ENCODE data around the gene NOP9. TPM values are rescaled to one million over a fixed set of nuclear protein-coding genes. Genes with fewer than 3 reads are reported as not detected.

The NOP9 gene
- total RNA-seq, result 10 to 100 TPM; 30.7 to 30.9 TPM

GRCh38 chr14:24299255-24300191, at the start of gene NOP9, which contains the start of gene DHRS1:
Gene NOP9 (plus strand): TSS chr14:24299850. CDS start chr14:24299955, 105 bp downstream.
Gene DHRS1 (minus strand): TSS chr14:24299780. CDS start chr14:24299106, 674 bp downstream.

GRCh38 chr14:24262821-24263733, 36.6 kb upstream of the NOP9 start, which contains the start of gene TGM1:
Gene TGM1 (minus strand): TSS chr14:24263177. CDS start chr14:24262352, 825 bp downstream.

DNA sequence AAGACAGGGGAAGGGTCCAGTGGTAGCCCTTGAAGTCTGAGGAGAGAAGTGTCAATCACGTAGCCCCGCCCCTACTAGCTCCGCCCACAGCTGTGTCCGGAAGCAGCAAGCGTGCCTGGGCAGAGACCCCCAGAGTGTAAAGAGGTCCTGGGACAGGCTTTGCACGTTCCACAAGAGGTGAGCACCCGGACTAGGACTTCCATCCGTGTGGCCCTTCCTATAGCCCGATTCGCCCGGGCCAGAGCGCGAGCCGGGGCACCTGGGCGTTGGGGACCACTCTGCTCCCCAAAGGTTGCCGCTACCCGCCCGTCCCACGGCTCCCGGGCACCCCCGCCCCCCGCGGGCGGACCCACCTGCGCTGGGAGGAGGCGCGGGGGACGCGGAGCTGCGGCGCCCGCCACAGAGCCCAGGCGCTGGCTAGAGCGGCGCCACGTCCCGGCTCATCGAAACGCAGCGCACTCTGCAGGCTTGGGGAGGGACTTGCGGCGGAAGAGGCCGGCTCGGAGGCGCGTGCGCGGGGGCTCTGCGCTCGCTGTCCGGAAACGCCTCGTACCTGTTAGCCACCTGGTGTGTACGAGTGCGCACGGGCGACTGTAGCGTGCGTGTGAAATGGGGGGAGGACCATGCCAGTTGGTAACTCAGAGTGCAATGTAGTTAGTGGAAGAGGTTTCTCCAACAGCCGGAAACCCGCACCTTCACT, 28.4 kb upstream of the NOP9 start, which contains the start of gene RABGGTA:
Gene RABGGTA, minus strand, starts transcription at position 464 of the 700 bp plus-strand sequence. CDS start 482 bp downstream, outside the sequence.

GRCh38 chr14:24307575-24308341, 8.1 kb downstream of the NOP9 start, which contains the start of gene CIDEB:
Gene CIDEB (minus strand): TSS chr14:24307977. CDS start chr14:24307858, 119 bp downstream.

GRCh38 chr14:24309538-24310264, 10.1 kb downstream of the NOP9 start, which contains the start of gene LTB4R2:
Gene LTB4R2 (plus strand): TSS chr14:24310140. CDS start chr14:24310665, 525 bp downstream.

GRCh38 chr14:24310646-24311604, 11.3 kb downstream of the NOP9 start, which contains the start of gene LTB4R:
Gene LTB4R (plus strand): TSS chr14:24311502. CDS start chr14:24315652, 4,150 bp downstream.

GRCh38 chr14:24334431-24335291, 35.0 kb downstream of the NOP9 start, which contains the start of gene ADCY4:
Gene ADCY4 (minus strand): TSS chr14:24335071. CDS start chr14:24334652, 419 bp downstream.

DNA sequence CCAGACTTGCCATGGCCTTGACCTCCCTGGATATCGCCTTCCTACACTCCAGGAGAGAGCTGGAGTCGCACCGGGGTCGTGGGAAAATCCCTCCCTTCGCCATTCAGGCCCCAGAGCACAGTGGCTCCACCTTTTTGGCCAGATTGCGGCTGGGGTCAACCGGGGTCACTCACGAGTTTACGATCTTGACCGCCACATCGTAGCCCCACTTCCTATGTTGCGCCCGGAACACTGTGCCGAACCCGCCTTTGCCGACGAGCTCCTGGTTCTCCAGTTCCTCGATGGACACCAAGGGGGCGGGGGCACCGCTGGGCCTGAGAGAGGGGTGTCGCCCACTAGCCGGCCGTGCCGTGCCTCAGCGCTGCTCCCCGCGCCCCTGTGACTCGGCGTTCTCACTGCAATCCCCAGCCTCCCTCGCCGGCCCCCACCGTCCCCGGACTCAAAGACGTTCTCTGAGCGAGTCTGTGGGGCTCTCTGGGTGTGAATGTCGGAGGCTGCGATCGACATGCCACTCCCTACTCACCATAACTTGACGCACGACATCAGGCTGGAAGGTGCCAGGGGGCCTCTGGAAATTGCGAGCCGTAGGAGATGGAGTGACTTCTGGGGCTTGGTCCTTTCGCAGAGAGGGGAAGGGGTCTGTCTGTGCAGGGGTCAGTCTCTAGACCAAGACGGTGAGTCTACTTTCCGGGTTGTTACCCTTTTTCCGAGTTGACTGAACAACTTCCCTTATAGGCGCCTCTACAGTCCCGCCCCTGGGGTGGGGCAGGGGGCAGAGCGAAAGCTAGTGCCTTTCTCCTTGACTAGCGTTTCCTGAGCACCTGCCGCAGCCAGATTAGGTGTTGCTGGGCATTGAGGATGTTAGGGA, 39.9 kb downstream of the NOP9 start, which contains the start of gene RIPK3:
Gene RIPK3, minus strand, starts transcription at position 708 of the 868 bp plus-strand sequence. Its CDS starts 165 bp downstream, at position 543.

Other genes starting within 250 kb of the NOP9 start
- gene CARMIL3, start 247.8 kb upstream of the NOP9 start, total RNA-seq, result under 1 TPM; 0.50 to 0.65 TPM
- not detected for gene CPNE6, start 228.3 kb upstream of the NOP9 start, total RNA-seq
- 10 to 100 TPM; 53.5 to 54.5 TPM for gene PCK2, start 205.5 kb upstream of the NOP9 start, total RNA-seq
- gene DCAF11, start 185.1 kb upstream of the NOP9 start, total RNA-seq, result 100 to 1,000 TPM; 101 TPM
- 1 to 10 TPM; 3.0 to 3.1 TPM for gene NRL, start 184.9 kb upstream of the NOP9 start, total RNA-seq
- 1 to 10 TPM; 1.4 to 1.5 TPM for gene FITM1, start 169.2 kb upstream of the NOP9 start, total RNA-seq
- gene PSME1, start 163.7 kb upstream of the NOP9 start, total RNA-seq, result 100 to 1,000 TPM; 453 to 473 TPM
- 10 to 100 TPM; 30.9 to 34.8 TPM for gene EMC9, start 158.3 kb upstream of the NOP9 start, total RNA-seq
- 100 to 1,000 TPM; 386 to 389 TPM for gene PSME2, start 153.2 kb upstream of the NOP9 start, total RNA-seq
- gene RNF31, start 152.4 kb upstream of the NOP9 start, total RNA-seq, result 100 to 1,000 TPM; 108 to 111 TPM
- 100 to 1,000 TPM; 223 to 232 TPM for gene IRF9, start 138.6 kb upstream of the NOP9 start, total RNA-seq
- gene REC8, start 127.8 kb upstream of the NOP9 start, total RNA-seq, result 10 to 100 TPM; 48.9 to 49.8 TPM
- 10 to 100 TPM; 42.4 to 43.3 TPM for gene IPO4, start 111.0 kb upstream of the NOP9 start, total RNA-seq
- 10 to 100 TPM; 32.2 to 32.3 TPM for gene TM9SF1, start 104.4 kb upstream of the NOP9 start, total RNA-seq
- gene TSSK4, start 94.2 kb upstream of the NOP9 start, total RNA-seq, result under 1 TPM; 0.34 to 0.60 TPM
- 10 to 100 TPM; 85.1 to 89.0 TPM for gene CHMP4A, start 86.4 kb upstream of the NOP9 start, total RNA-seq
- 10 to 100 TPM; 16.0 to 17.1 TPM for gene MDP1, start 83.8 kb upstream of the NOP9 start, total RNA-seq
- gene NEDD8, start 67.5 kb upstream of the NOP9 start, total RNA-seq, result 100 to 1,000 TPM; 164 to 175 TPM
- gene GMPR2, start 66.9 kb upstream of the NOP9 start, total RNA-seq, result 10 to 100 TPM; 67.8 to 70.1 TPM
- gene TINF2, start 57.2 kb upstream of the NOP9 start, total RNA-seq, result 100 to 1,000 TPM; 120 to 130 TPM
- gene TGM1, start 36.7 kb upstream of the NOP9 start, total RNA-seq, result 1 to 10 TPM; 3.3 to 4.5 TPM
- gene RABGGTA, start 28.3 kb upstream of the NOP9 start, total RNA-seq, result 10 to 100 TPM; 42.3 to 44.3 TPM
- 10 to 100 TPM; 32.0 to 36.6 TPM for gene DHRS1, start 70 bp upstream of the NOP9 start, total RNA-seq
- 10 to 100 TPM; 29.0 to 30.2 TPM for gene CIDEB, start 8.1 kb downstream of the NOP9 start, total RNA-seq
- 10 to 100 TPM; 20.8 to 21.0 TPM for gene LTB4R2, start 10.3 kb downstream of the NOP9 start, total RNA-seq
- gene LTB4R, start 11.7 kb downstream of the NOP9 start, total RNA-seq, result 10 to 100 TPM; 24.9 to 28.5 TPM
- 1 to 10 TPM; 3.8 to 4.5 TPM for gene ADCY4, start 35.2 kb downstream of the NOP9 start, total RNA-seq
- gene RIPK3, start 40.1 kb downstream of the NOP9 start, total RNA-seq, result 10 to 100 TPM; 35.0 to 36.5 TPM
- not detected for gene NFATC4, start 68.3 kb downstream of the NOP9 start, total RNA-seq
- under 1 TPM; 0.10 to 0.26 TPM for gene NYNRIN, start 99.2 kb downstream of the NOP9 start, total RNA-seq
- 1 to 10 TPM; 4.5 to 6.6 TPM for gene CBLN3, start 129.8 kb downstream of the NOP9 start, total RNA-seq
- gene KHNYN, start 130.1 kb downstream of the NOP9 start, total RNA-seq, result 10 to 100 TPM; 75.8 to 78.6 TPM
- gene SDR39U1, start 142.9 kb downstream of the NOP9 start, total RNA-seq, result 10 to 100 TPM; 70.3 to 75.4 TPM
- not detected for gene CMA1, start 208.4 kb downstream of the NOP9 start, total RNA-seq